ENCODE data around the gene CHMP4A. TPM values are rescaled to one million over a fixed set of nuclear protein-coding genes. Genes with fewer than 3 reads are reported as not detected.

CHMP4A gene
- total and polyA plus RNA-seq, 2 of the 13 experiments (the other 11 are each of a cell fraction or from before 2014, with no cell fraction given): 83.6 to 113 TPM

DNA sequence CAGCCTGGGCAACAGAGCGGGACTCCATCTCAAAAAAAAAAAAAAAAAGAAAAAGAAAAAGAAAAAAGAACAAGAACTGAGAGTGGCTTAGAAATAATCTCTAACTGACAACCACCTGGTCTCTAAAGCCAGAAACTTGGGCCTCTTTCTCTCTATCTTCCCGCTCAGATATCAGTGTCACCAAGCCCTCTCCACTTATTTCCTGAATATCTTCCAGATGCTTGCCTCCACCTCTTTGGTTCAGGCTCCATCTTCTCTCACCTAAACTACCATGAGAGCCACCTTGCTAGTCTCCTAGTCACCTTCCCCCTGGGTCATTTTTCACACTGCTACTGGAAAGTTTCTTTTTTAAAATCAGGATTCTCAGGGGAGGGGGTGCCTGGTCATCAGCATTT lies 16.2 kb downstream of the CHMP4A start (continued):
- TF ChIP-seq CTCF (CRISPR knock-in tag; IDR thresholded peaks at IDR 0.05) (no peak), ZHX2 (IDR thresholded peaks at IDR 0.05; ENCODE audit: low read depth) (no peak), ZHX2 (CRISPR knock-in tag; IDR thresholded peaks at IDR 0.05; ENCODE audit: borderline replicate concordance) (no peak), TCF7 (IDR thresholded peaks at IDR 0.05; ENCODE audit: low read depth) (0 out of 2 replicates have a peak, but pooled peaks have one; percentile 31), TEF (CRISPR knock-in tag; IDR thresholded peaks at IDR 0.05) (no peak), PTBP1 (IDR thresholded peaks at IDR 0.05; ENCODE audit: low read depth, low read length, poor library complexity, severe bottlenecking) (no peak), ZNF564 (CRISPR knock-in tag; IDR thresholded peaks at IDR 0.05) (no peak), DMAP1 (CRISPR knock-in tag; IDR thresholded peaks at IDR 0.05) (no peak), SMAD9 (CRISPR knock-in tag; IDR thresholded peaks at IDR 0.05) (no peak), STAG1 (CRISPR knock-in tag; IDR thresholded peaks at IDR 0.05) (no peak), NCOA2 (CRISPR knock-in tag; IDR thresholded peaks at IDR 0.05) (no peak), SOX13 (IDR thresholded peaks at IDR 0.05) (0 out of 2 replicates have a peak, but pooled peaks have one; percentile 22), SOX13 (CRISPR knock-in tag; conservative IDR thresholded peaks at IDR 0.05 in 1 of 2, IDR thresholded peaks at IDR 0.05 in 1 of 2) (no peak), CBX5 (CRISPR knock-in tag; IDR thresholded peaks at IDR 0.05; ENCODE audit: borderline replicate concordance) (no peak), IKZF4 (CRISPR knock-in tag; IDR thresholded peaks at IDR 0.05; ENCODE audit: borderline replicate concordance, low read depth, not compliant biosample characterization) (peak; percentile 31), SP5 (CRISPR knock-in tag; IDR thresholded peaks at IDR 0.05; ENCODE audit: borderline replicate concordance, low read depth) (no peak), ZBTB38 (CRISPR knock-in tag; IDR thresholded peaks at IDR 0.05) (no peak), XRCC5 (optimal IDR thresholded peaks at IDR 0.05; ENCODE audit: low read length) (no peak), MEIS2 (CRISPR knock-in tag; IDR thresholded peaks at IDR 0.05) (no peak), ZNF260 (CRISPR knock-in tag; IDR thresholded peaks at IDR 0.05; ENCODE audit: borderline replicate concordance, low read depth) (no peak), CREB1 (IDR thresholded peaks at IDR 0.05) (no peak), CREB1 (CRISPR knock-in tag; IDR thresholded peaks at IDR 0.05) (no peak), SMARCE1 (IDR thresholded peaks at IDR 0.05; ENCODE audit: borderline replicate concordance) (no peak)
- TF ChIP-seq, protein P1, sequence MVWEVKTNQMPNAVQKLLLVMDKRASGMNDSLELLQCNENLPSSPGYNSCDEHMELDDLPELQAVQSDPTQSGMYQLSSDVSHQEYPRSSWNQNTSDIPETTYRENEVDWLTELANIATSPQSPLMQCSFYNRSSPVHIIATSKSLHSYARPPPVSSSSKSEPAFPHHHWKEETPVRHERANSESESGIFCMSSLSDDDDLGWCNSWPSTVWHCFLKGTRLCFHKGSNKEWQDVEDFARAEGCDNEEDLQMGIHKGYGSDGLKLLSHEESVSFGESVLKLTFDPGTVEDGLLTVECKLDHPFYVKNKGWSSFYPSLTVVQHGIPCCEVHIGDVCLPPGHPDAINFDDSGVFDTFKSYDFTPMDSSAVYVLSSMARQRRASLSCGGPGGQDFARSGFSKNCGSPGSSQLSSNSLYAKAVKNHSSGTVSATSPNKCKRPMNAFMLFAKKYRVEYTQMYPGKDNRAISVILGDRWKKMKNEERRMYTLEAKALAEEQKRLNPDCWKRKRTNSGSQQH (CRISPR knock-in tag; IDR thresholded peaks at IDR 0.05; ENCODE audit: low read depth): no peak

All from HepG2 (cell line).